Glutamatergic neuron (in vitro differentiated cells): ENCODE measurements around the gene RNF208. TPM values are rescaled to one million over a fixed set of nuclear protein-coding genes. Genes with fewer than 3 reads are reported as not detected.

Experiments
- DNase-seq: peaks from one replicate; pipeline ENCODE4 v3.0.0; 2022
- H3K27ac Mint-ChIP-seq: one replicate; pipeline ENCODE4 v1.8.0; 2020; ENCODE audit warnings: mild to moderate bottlenecking, mixed read lengths, inconsistent platforms; ENCODE audit not compliant: unreplicated experiment
- H3K27me3 Mint-ChIP-seq: one replicate; pipeline ENCODE4 v1.8.0; 2020; ENCODE audit warnings: mild to moderate bottlenecking, moderate library complexity, mixed read lengths, inconsistent platforms; ENCODE audit not compliant: unreplicated experiment
- H3K36me3 Mint-ChIP-seq: one replicate; pipeline ENCODE4 v1.8.0; 2020; ENCODE audit warnings: mild to moderate bottlenecking, mixed read lengths, inconsistent platforms; ENCODE audit not compliant: unreplicated experiment
- H3K4me1 Mint-ChIP-seq: one replicate; pipeline ENCODE4 v1.8.0; 2020; ENCODE audit warnings: mild to moderate bottlenecking, low read depth, mixed read lengths, inconsistent platforms; ENCODE audit not compliant: unreplicated experiment
- H3K4me3 Mint-ChIP-seq: one replicate; pipeline ENCODE4 v1.8.0; 2020; ENCODE audit warnings: mild to moderate bottlenecking, mixed read lengths, inconsistent platforms; ENCODE audit not compliant: unreplicated experiment
- H3K9me3 Mint-ChIP-seq: one replicate; pipeline ENCODE4 v1.8.0; 2020; ENCODE audit warnings: mild to moderate bottlenecking, moderate library complexity, mixed read lengths, inconsistent platforms; ENCODE audit not compliant: unreplicated experiment
- total RNA-seq: library from RNA; stranded (reverse); fragmentation: NEBNext Ultra II Directional; extraction: Animal tissue kit (Norgen Biotek cat#: 25700); gene quantifications from one replicate; pipeline ENCODE4 v1.2.1, GENCODE V29; 2021; ENCODE audit not compliant: unreplicated experiment
- TF ChIP-seq, protein P1 (sequence below): fragments of 200-600 bp; sonication (generic); IDR thresholded peaks from one replicate; pipeline ENCODE4 v1.5.0; 2021; ENCODE audit not compliant: partially characterized antibody, unreplicated experiment

The RNF208 gene
- total RNA-seq, 1 donor from 2014 or later: 24.8 TPM

- no peak for DNase-seq
- no peak overlapping the region for H3K4me3 Mint-ChIP-seq
- H3K27me3 Mint-ChIP-seq: peaks cover 2% of the 10 kb centered on the region
- H3K4me1 Mint-ChIP-seq: no peaks in the 10 kb centered on the region
- TF ChIP-seq, protein P1, sequence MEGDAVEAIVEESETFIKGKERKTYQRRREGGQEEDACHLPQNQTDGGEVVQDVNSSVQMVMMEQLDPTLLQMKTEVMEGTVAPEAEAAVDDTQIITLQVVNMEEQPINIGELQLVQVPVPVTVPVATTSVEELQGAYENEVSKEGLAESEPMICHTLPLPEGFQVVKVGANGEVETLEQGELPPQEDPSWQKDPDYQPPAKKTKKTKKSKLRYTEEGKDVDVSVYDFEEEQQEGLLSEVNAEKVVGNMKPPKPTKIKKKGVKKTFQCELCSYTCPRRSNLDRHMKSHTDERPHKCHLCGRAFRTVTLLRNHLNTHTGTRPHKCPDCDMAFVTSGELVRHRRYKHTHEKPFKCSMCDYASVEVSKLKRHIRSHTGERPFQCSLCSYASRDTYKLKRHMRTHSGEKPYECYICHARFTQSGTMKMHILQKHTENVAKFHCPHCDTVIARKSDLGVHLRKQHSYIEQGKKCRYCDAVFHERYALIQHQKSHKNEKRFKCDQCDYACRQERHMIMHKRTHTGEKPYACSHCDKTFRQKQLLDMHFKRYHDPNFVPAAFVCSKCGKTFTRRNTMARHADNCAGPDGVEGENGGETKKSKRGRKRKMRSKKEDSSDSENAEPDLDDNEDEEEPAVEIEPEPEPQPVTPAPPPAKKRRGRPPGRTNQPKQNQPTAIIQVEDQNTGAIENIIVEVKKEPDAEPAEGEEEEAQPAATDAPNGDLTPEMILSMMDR: peak; percentile 35
- no peak overlapping the region for H3K27ac Mint-ChIP-seq
- no peaks in the 10 kb centered on the region for H3K36me3 Mint-ChIP-seq
- H3K9me3 Mint-ChIP-seq: no peaks in the 10 kb centered on the region
Observed at GRCh38 chr9:137176302-137177182, 45.5 kb downstream of the RNF208 start.

- Mint-ChIP-seq H3K27me3 (peaks cover 5% of the 10 kb centered on the region), H3K4me3 (no peak overlapping the region), H3K4me1 (no peaks in the 10 kb centered on the region), H3K27ac (no peak overlapping the region), H3K36me3 (no peaks in the 10 kb centered on the region), H3K9me3 (peaks cover 2% of the 10 kb centered on the region)
- no peak for DNase-seq
- TF ChIP-seq, protein P1: no peak
Observed at GRCh38 chr9:137175345-137175961, 46.6 kb downstream of the RNF208 start.

- no peak overlapping the region for H3K27ac Mint-ChIP-seq
- H3K4me1 Mint-ChIP-seq: no peaks in the 10 kb centered on the region
- peaks cover 5% of the 10 kb centered on the region for H3K27me3 Mint-ChIP-seq
- H3K4me3 Mint-ChIP-seq: no peak overlapping the region
- peaks cover 2% of the 10 kb centered on the region for H3K9me3 Mint-ChIP-seq
- no peaks in the 10 kb centered on the region for H3K36me3 Mint-ChIP-seq
- DNase-seq: no peak
- TF ChIP-seq, protein P1: no peak
Observed at GRCh38 chr9:137174722-137175293, 47.2 kb downstream of the RNF208 start.

- peaks cover 5% of the 10 kb centered on the region for H3K27me3 Mint-ChIP-seq
- H3K27ac Mint-ChIP-seq: no peak overlapping the region
- no peaks in the 10 kb centered on the region for H3K36me3 Mint-ChIP-seq
- no peaks in the 10 kb centered on the region for H3K4me1 Mint-ChIP-seq
- H3K4me3 Mint-ChIP-seq: no peak overlapping the region
- TF ChIP-seq, protein P1: no peak
- peaks cover 2% of the 10 kb centered on the region for H3K9me3 Mint-ChIP-seq
- no peak for DNase-seq
Observed at GRCh38 chr9:137173796-137174664, 48.0 kb downstream of the RNF208 start.
